H1 (cell line): Measurements from ENCODE around the gene KCNK13. TPM values are rescaled to one million over a fixed set of nuclear protein-coding genes. Genes with fewer than 3 reads are reported as not detected.

Source experiments
- CTBP2 ChIP-seq: IDR thresholded peaks from 2 replicates; pipeline ENCODE4 v1.7.0; 2011; ENCODE audit warnings: borderline replicate concordance, mild to moderate bottlenecking, moderate library complexity, mixed read lengths, low read length; ENCODE audit not compliant: insufficient read depth, insufficient read length
- E2F6 ChIP-seq: IDR thresholded peaks from 2 replicates; pipeline ENCODE4 v1.6.1; 2012; ENCODE audit warnings: inconsistent platforms
- KDM4A ChIP-seq: IDR thresholded peaks from one replicate; pipeline ENCODE4 v1.7.1; 2012; ENCODE audit warnings: low read depth, mild to moderate bottlenecking, moderate library complexity, low read length, inconsistent platforms; ENCODE audit not compliant: severe bottlenecking
- polyA plus RNA-seq, 7 experiments: library from polyadenylated mRNA; depleted of rRNA in 3 of 7; stranded (reverse) in 5 of 7; unstranded in 2 of 7; fragments of >200 nt in 5 of 7; fragments of 200-250 nt in 2 of 7; gene quantifications; 1 replicate in 5 of 7; 2 replicates in 1 of 7; 4 replicates in 1 of 7; pipeline versions ENCODE4 v1.2.1 to v1.2.3, GENCODE V29; 2011 to 2013; ENCODE audit warnings: missing spikeins in 2 of 7, mixed read lengths in 2 of 7
- total RNA-seq: library from RNA; stranded (reverse); fragmentation: NEBNext Ultra II Directional; extraction: Animal tissue kit (Norgen Biotek cat#: 25700); gene quantifications from 2 replicates; pipeline ENCODE4 v1.2.1, GENCODE V29; 2021

The KCNK13 gene
- total and polyA plus RNA-seq, 2 of the 8 experiments (the other 6 are each of a cell fraction or from before 2014, with no cell fraction given), result 0.39 to 0.48 TPM

- peak; percentile 51; the same call in 1 of the 2 replicates for TF ChIP-seq E2F6
- TF ChIP-seq CTBP2, result peak; percentile 48
- TF ChIP-seq KDM4A, result peak; percentile 64
Measured at GRCh38 chr14:90062127-90062794, 467 bp downstream of the KCNK13 start (continued).
